HG02678 (cell line): Measurements from ENCODE around the gene PARVB.

Experiments used
- ATAC-seq: cut with Tn5 transposase; IDR thresholded peaks from one replicate; pipeline ENCODE4 v1.9.1; 2021; ENCODE audit warnings: mild to moderate bottlenecking, moderate library complexity; ENCODE audit not compliant: unreplicated experiment

PARVB gene

DNA sequence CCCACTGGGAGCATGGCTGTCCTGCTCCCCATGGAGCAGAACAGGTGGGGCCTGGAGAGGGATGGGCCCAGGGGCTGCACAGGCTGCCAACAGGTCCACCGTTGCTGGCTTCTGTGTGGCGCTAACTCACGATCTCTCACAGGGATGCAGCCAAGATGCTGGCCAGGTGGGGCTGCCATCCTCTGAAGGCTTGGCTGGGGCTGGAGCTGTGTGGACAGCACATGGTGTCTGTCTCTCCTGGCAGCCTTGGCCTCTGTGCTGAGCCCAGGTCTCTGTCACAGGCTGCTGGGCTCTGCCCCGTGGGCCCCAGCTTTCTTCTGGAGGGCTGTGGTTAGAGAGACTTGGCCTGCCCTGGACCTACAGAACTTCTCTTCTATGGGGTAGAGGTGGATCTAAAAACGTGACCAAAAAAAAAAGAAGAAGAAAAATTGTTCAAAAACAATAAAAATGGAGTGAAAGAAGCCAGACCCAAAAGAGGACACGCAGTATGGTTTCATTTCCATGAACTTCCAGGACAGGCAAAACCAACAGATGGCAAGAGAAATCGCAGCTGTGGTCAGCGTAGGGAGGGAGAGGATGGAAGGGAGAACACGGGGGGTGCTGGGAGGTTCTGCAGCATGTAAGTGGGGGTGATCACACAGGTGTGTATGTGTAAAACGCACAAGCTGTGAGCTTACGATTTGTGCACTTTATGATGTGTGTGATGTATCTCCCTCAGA is 168.9 kb downstream of the PARVB start:
- no peak for ATAC-seq

DNA sequence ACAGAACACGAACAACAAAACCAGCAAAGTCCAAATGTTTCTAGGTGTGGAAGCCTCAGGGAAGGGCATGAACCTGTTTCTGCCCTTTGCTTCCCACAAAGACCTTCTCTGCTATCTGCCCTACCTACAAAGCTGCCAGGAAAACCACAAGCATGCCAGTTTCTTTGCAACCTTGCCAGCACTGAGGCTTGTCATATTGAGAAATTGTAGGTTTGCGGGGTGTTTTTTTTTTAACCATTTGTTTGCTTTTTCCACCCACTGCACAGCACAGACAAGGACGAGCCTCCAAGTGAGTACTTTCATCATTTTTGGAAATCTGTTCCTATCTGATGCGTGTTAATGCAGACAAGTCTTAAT is 169.4 kb downstream of the PARVB start:
- no peak for ATAC-seq

DNA sequence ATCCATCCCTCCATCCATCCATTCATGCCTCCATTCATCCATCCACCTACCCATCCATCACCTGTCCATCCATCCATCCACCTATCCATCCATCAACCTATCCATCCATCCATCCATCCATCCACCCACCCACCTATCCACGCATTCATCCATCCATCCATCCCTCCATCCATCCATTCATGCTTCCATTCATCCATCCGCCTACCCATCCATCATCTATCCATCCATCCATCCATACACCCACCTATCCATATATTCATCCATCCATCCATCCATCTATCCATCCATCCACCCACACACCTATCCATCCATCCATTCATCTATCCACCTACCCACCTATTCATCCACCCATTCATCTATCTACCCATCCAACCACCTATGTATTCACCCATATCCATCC is 170.5 kb downstream of the PARVB start:
- no peak for ATAC-seq

DNA sequence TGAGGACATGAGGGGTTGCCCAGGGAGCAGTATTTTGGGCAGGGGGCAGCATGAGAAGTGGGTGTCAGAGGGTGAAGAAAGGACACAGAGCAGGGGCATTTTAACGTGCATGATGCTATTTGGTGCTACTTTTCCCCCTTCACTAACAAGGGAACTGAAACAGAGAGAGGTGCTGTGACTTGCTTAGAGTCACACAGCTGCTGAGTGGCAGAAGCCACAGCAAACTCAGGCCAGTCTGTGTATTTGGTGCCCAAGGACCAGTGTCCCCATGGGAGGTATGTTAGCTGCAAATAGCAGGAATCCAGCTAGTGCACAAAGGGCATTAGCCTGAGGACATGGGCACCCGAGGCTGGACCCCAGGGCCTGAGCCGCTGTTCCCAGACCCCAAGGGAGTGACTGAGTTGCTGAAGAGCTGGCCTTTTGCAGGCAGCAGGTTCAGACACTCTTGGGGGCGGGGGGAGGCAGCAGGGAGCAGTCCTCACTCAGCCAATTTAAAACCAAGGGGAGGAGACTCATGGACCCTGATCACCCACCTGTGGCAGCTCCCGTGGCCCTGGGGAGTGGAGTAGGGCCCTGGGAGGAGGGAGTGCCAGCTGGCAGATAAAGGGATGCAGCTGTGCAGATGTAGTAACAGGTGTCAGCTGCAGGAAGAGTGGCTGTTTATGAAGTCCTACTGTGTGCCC is 171.2 kb downstream of the PARVB start:
- ATAC-seq: no peak

DNA sequence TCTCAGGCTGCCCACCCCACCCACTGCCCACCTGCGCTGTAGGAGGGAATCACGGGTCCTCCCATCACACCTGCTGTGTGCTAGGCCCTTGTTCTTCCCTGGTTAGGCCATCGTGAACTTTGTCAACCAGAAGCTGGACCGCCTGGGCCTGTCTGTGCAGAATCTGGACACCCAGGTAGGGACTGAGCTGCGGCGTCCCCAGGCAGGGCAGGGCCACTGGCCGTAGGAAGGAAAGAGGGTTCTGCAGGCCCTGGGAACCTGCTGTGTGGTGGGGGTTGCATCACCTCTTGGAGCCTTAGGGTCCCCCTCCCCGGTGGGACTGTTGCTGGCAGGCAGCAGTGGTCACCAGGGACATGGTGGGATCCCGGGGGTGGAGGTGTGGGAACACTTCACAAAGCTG is 172.1 kb downstream of the PARVB start:
- ATAC-seq: no peak

DNA sequence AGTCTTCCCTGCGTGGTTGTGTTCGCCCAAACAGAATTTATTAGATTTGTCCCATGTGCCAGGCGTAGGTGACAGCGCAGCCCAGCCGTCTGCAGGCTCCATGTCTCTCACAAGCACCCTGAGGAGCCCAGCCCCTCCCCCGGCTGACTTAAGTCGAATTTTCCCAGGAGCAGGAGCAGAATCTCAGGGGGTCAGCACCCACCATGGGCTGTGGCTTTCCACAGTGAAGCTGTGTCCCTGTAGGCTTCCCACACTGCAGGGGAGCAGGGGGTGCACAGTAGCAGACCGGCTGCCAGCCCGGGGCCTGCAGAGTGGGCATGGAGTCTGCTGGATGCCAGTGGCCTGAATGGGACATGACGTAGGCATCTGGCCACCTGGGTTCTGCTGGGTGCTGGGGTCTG is 172.6 kb downstream of the PARVB start:
- ATAC-seq: no peak

DNA sequence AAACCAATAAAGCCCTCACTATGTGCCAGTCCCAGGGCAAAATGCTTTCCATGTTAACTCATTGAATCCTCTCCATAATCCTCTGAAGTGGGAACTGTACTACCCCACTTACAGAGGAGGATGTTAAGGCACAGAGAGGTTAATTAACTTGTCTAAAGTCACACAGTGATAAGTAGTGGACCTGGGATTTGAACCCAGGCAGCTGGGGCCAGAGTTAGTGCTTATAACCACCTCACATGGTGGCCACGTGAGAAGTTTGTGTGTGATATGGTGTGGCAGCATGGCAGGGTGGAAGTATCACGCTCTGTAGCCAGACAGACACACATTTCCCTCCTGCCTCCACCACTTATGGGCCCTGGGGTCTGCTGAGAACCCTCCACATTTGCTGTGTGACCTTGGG is 173.2 kb downstream of the PARVB start:
- ATAC-seq: no peak

DNA sequence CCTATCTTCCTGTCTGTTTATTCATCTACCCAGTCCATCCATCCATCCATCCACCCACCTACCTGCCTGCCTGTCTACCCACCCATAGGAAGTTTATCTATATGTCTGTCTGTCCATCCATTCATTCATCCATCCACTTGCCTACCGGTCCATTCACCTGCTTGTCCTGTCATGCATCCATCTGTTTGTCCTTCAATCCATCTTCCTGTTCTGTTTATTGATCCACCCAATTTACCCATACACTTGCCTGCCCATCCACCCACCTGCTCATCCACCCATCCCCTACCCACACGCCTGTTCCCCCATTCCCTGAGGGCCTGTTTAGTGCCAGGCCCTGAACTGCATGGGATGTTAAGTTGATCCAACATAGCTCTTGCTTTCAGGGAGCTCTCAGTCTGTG is 175.1 kb downstream of the PARVB start:
- ATAC-seq: no peak

DNA sequence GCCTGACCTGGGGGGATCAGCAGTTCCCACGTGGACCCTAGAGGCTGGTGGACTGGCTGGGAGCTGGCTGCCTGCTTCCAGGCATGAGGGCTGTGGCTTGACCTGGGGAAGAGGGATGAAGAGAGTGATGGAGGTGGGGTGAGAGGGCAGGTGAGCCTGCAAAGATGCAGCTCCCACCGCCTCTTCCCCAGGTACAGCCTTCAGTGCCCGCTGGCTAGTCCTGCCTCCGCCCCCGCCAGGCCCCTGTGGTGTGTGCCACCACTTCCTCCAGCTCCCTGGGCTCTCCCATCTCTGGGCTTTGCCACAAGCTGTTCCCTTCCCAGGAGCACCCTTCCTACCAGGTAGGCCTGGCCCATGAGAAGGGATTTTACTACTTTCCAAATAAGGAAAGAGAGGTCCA is 175.8 kb downstream of the PARVB start:
- no peak for ATAC-seq

DNA sequence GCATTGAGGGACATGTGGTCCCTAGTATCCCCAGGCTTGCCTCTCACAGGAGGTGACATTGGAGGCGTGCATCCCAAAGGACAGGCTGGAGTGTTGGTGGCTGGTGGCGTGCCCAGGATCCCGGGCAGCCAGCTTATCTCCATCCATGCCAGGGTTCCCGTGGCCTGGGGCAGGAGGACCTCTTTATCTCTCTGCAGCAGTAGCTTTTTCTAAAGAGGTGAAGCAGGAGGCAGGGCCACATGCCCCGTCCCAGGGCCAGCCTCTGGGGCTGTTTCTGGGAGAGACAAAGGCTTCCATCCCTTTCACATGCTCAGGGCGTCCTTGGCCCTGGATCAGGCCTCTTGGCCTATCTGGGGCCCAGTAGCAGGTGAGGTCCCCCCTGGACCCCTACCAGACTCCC is 176.3 kb downstream of the PARVB start:
- ATAC-seq: no peak

DNA sequence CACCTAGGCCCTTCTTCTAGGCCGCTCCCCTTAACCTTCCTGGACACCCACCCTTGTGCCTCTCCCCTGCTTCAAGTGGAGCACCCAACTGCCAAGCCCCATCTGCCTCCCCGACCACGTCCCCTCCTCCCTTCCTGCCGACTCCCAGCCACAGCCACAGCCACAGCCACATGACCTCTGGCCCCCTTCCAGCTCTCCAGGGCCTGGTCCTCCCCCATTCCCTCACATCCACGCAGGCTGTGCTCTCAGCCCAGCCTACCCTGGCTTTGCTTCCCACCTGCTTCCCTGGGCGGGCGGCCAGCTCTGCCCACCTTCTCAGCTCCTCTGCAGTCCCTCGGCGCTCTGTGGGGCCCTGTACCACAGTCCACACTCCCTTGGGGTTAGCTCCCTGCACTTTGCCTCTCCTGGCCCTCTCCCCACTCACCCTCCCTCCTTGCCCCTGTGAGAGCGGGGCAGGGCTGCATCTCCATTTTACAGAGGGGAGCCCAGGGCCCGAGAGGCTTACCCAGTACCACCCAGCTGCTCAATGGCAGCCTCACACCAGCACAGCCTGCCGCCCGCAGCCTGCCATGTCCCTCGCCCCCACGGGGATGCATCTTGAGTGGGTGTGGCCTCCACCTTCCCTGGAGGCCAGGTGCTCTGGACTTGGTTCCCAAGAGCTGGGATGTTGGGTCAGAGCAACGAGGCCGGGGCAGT is 176.9 kb downstream of the PARVB start:
- ATAC-seq: no peak

DNA sequence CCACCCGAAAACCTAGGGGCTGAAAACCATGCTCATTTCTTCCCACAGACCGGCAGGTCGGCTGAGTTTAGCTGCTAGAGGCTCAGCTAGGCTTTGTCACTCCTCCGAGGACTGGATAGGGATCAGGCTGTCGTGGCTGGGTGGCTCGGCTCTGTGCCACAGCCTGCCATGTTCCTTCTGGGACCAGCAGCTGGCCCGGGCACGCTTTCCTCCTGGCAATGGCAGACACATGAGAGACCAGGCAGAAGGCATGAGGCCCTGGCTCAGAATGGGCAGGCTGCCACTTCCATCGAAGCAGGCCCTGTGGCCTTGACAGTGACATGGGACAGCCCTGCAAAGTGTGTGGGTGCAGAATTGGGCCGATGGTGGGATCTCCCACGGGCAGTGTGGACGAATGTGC is 177.6 kb downstream of the PARVB start:
- ATAC-seq: no peak

DNA sequence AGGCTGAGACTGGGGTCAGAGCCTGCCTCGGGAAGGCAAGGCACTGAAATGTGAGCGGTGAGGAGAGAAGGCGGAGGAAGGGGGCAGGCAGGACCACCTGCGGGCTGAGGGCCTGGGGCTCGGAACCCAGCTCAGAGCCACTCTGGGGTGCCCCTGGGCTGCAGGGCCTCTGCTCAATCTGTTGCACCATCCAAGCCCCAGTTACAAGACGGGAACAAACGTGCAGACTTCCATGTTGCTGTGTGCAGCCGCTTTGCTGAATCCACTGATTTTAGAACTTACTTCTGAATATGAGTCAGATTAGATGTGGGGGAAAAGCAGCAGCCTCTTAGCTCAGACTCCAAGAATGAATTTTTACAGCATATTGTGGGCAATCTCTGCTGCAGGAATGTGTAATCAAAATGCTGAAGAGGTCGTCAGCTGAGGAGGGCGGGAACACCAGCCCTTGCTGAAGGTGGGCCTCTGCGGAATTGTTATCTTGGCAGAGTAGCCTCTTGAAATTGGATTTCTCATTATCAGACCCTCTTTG is 178.2 kb downstream of the PARVB start:
- no peak for ATAC-seq

DNA sequence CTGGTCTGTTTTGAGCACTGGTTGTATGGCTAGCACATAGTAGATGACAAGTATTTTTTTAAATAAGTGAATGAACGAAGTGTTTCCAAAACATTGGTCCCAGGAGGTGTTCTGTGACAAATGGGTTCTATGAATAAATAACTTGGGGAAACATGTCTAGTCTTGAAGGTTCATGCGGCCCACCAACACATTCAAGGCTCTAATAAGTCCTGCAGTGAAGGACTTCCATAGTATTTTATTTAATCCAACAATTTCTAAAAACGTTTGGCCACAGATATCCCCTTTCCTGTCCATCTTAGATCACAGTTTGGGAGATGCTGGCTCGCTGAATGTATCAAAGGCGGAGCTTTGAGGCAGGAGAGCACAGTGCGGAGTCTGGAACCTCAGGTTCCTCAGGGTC is 179.1 kb downstream of the PARVB start:
- no peak for ATAC-seq

DNA sequence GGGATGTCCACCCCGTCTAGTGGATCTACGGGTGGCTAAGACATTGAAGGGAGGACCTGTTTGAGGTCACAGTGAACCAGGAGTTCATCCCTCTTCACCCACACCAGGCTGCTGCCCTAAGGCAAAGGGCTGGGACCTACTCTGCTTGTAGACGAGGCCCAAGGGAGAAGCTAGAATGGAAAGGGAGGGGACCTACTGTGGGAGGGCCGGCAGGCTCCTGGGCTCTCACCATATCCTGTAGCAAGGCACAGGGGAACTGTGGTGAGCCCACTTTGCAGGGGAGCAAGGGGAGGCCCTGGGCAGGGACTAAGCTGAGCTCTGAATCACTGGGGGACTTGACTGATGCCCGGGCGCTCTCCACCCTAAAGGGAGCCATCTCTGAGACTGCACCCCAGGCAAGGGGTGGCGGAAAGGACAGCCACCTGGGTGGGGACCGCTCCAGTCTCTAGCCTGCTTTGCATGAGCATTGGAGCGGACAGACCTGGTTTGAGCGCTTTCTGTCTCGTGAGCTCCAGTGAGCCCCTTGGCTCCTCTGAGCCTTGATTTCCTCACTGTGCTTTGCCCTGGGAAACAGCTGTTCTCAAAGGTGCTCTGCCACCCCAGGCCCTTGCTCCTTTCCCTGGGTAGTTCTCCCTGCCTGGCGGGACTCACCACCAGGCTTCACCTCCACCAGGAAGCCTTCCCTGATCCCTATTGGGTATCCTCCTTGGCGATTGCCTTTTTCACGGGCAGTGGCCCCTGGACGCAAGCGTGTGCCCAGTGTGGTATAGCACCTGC is 180.8 kb downstream of the PARVB start:
- no peak for ATAC-seq

DNA sequence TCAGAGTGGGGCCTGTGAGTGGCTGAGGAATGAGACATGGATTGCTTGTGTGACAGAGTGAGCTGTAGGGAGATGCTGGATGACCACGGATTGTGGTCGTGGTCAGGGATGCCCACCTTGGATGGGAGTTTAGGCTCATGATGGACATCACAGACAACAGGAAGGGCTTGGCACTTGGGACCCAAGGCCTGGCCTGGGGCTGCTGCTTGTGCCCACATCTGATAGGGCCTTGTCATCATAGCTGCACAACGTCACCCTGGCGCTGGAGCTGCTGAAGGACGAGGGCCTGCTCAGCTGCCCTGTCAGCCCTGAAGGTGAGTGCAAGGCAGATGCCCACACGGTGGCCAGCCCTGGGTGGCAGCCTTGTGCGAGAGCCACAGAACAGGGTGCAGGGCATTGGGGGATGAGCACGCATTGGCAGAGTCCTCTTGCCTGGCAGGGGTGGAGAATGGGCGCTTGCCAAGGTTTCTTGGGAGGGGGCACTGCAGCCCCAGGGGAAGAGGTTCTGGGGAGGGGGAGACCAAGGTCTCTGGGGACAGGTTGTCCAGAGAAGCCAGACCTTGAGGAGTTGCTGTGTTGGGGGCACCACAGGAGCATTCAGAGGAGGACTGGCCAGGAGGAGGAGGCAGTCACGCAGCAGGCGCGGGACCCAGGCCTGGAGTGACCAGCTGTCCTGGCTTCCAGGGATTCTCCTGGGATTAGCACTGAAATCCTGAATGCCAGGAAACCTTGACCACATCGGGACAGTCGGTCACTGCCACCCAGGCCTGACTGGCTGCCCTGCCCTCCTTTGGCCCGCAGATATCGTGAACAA is 181.6 kb downstream of the PARVB start:
- no peak for ATAC-seq

DNA sequence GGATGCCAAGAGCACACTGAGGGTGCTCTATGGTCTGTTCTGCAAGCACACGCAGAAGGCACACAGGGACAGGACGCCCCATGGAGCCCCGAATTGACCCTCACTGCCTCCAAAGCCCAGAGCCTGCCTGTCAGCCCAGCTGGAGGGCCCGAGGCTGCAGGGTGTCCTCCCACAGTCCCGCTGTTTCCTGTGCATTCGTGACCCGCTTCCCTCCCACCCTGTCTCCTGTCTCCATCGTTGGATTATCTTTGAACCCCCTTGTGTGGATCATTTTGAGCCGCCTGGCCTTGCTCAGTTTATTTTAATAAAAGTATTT is 182.2 kb downstream of the PARVB start:
- no peak for ATAC-seq

DNA sequence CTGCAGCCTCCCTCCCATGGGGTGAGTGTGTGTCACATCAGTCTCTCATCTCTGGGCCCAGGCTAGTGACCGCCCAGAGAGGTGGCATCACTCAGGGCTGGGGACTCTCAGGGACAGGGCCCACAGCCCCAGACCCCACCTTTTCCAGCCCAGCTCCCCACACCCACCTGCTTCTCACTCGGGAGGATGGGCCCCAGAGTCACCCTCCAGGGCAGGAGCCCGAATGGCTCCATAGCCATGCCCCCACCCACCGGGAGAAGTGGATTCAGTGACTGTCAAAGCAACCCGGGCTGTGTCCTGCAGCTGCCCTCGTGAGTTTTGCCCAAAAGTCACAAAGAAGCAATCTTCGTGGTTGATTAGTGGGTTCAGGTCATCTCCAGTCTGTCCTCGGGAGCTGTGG is 182.6 kb downstream of the PARVB start:
- no peak for ATAC-seq

DNA sequence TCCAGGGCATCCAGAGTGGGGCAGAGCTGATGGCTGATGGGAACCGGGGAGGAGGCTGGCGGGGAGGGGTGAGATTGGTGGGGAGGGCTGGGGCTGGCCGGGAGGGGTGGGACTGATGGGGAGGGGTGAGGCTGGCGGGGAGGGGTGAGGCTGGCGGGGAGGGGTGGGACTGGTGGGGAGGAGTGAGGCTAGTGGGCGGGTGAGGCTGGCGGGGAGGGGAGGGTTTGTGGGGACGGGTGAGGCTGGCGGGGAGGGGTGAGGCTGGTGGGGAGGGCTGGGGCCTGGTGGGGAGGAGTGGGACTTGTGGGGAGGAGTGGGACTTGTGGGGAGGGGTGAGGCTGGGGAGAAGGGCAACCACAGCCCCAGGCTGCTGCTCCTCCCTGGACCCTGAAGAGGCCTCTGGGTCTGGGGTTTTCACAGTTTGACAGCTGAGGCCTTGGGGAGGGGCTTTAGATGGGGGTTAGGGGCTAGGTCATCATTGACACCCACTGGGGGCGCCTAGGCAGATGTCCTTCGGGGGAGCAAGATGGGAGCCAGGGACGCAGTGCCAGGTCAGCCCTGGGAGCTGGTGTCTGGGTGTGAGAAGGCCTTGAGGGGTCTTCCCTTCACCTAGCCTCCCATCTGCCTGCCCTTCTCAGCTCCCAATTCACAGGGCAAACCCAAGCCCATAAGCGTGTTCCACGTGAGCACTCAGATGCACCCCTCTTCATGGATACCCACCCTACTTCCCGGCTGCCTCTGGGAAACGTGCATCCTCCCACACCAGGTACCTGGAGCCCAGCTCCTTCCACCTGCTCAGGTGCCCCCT is 183.3 kb downstream of the PARVB start:
- ATAC-seq: no peak

DNA sequence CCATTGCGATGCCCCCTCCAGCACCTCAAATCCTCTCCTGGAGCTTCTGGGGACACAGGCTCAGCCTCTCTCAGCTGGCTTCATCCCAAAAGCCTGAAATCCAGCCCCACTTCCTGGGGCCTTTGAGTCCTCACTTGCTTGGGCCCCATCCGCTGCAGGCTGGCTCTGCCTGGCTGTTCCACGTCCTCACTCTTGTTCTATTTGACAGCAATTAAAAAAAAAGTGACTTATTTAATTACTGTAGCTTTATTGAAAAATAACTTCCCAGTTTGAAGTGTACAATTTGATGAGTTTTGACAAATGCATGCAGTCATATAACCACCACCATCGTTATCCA is 183.8 kb downstream of the PARVB start:
- ATAC-seq: no peak
